Keratinocyte (primary cell): ENCODE data around the gene LSM5. TPM values are rescaled to one million over a fixed set of nuclear protein-coding genes. Genes with fewer than 3 reads are reported as not detected.

Source experiments
- DNase-seq: peaks from one replicate; pipeline ENCODE4 v3.0.0-alpha.2; 2011; ENCODE audit warnings: low read depth, missing footprints, low spot score
- FAIRE-seq: peaks from 2 replicates; lab custom pipeline; 2011; peaks lifted over from hg19 to GRCh38; lab: Jason Lieb, UNC
- H2AFZ ChIP-seq: 2 replicates; pipeline ENCODE4 v1.6.0; 2012; ENCODE audit warnings: low read length, control low read depth, inconsistent platforms; ENCODE audit not compliant: control insufficient read depth
- H3K27ac ChIP-seq: 2 replicates; pipeline ENCODE4 v1.5.1; 2011; ENCODE audit warnings: low read length; ENCODE audit not compliant: control insufficient read depth, insufficient read depth
- H3K27me3 ChIP-seq: 3 replicates; pipeline ENCODE4 v1.6.0; 2011; ENCODE audit warnings: low read length; ENCODE audit not compliant: control insufficient read depth, insufficient read depth; ENCODE audit errors: extremely low read depth
- H3K36me3 ChIP-seq, 2 experiments: 2 replicates in 1 of 2; 3 replicates in 1 of 2; pipeline ENCODE4 v1.5.1; 2011; ENCODE audit warnings: low read length in 2 of 2, mild to moderate bottlenecking in 1 of 2; ENCODE audit not compliant: control insufficient read depth in 2 of 2, insufficient read depth in 2 of 2; ENCODE audit errors: extremely low read depth in 1 of 2
- H3K4me1 ChIP-seq: 3 replicates; pipeline ENCODE4 v1.5.1; 2011; ENCODE audit warnings: low read length; ENCODE audit not compliant: control insufficient read depth, insufficient read depth; ENCODE audit errors: extremely low read depth
- H3K4me2 ChIP-seq: 3 replicates; pipeline ENCODE4 v1.6.0; 2011; ENCODE audit warnings: low read depth, low read length; ENCODE audit not compliant: control insufficient read depth, insufficient read depth; ENCODE audit errors: extremely low read depth
- H3K4me3 ChIP-seq, 3 experiments: fragments of 200-600 bp in 1 of 3; sonication (generic) in 1 of 3; 2 replicates in 2 of 3; 3 replicates in 1 of 3; pipeline ENCODE4 v1.5.1; 2011 to 2016; ENCODE audit warnings: low read length in 3 of 3, mild to moderate bottlenecking in 3 of 3, control low read depth in 2 of 3, inconsistent platforms in 1 of 3, low read depth in 1 of 3, mixed read lengths in 1 of 3, mixed run types in 1 of 3, moderate library complexity in 1 of 3; ENCODE audit not compliant: control insufficient read depth in 2 of 3, insufficient read depth in 2 of 3; ENCODE audit errors: extremely low read depth in 1 of 3
- H3K79me2 ChIP-seq: 2 replicates; pipeline ENCODE4 v1.6.0; 2012; ENCODE audit warnings: low read length; ENCODE audit not compliant: control insufficient read depth, insufficient read depth
- H3K9ac ChIP-seq: 3 replicates; pipeline ENCODE4 v1.6.0; 2011; ENCODE audit warnings: low read length; ENCODE audit not compliant: control insufficient read depth, insufficient read depth; ENCODE audit errors: extremely low read depth
- H3K9me1 ChIP-seq: 3 replicates; pipeline ENCODE4 v1.6.0; 2011; ENCODE audit warnings: low read length; ENCODE audit not compliant: control insufficient read depth, insufficient read depth; ENCODE audit errors: extremely low read depth
- H3K9me3 ChIP-seq: 2 replicates; pipeline ENCODE4 v1.5.1; 2012; ENCODE audit warnings: low read depth, low read length; ENCODE audit not compliant: control insufficient read depth
- H4K20me1 ChIP-seq: 3 replicates; pipeline ENCODE4 v1.6.0; 2011; ENCODE audit warnings: low read length; ENCODE audit not compliant: control insufficient read depth, insufficient read depth; ENCODE audit errors: extremely low read depth
- EZH2 ChIP-seq: IDR thresholded peaks from one replicate; pipeline ENCODE4 v1.6.1; 2012; ENCODE audit warnings: inconsistent platforms, mild to moderate bottlenecking, low read length, moderate library complexity
- dilution Hi-C: fragments of 300-500 bp; cut with MboI; formaldehyde crosslinking; loops from one replicate; pipeline ENCODE4 v1.7.0; 2020; ENCODE audit warnings: low sequenced_read_pairs; ENCODE audit not compliant: extremely low pct_ligation_motif_present
- polyA plus RNA-seq, 5 experiments: library from polyadenylated mRNA; depleted of rRNA in 3 of 5; stranded (reverse) in 3 of 5; stranded (forward) in 1 of 5; unstranded in 1 of 5; fragments of >200 nt; gene quantifications; 1 replicate in 1 of 5; 2 replicates in 3 of 5; 3 replicates in 1 of 5; pipeline versions ENCODE4 v1.2.1 to v1.2.3, GENCODE V29; 2011 to 2012; ENCODE audit warnings: missing spikeins in 2 of 5, low read depth in 1 of 5, low replicate concordance in 1 of 5
- TF ChIP-seq, protein P1 (sequence below), 3 experiments: IDR thresholded peaks in 1 of 3; conservative IDR thresholded peaks in 1 of 3; optimal IDR thresholded peaks in 1 of 3; 2 replicates in 2 of 3; 3 replicates in 1 of 3; pipeline versions ENCODE3 to v1.5.1; 2011; ENCODE audit warnings: low read length in 3 of 3, mild to moderate bottlenecking in 3 of 3, moderate library complexity in 2 of 3, control low read depth in 1 of 3, inconsistent platforms in 1 of 3; ENCODE audit not compliant: insufficient read depth in 2 of 3; ENCODE audit errors: extremely low read depth in 1 of 3

The LSM5 gene
- polyA plus RNA-seq, 1 donor (not counting 4 experiments of a cell fraction or from before 2014, with no cell fraction given): 90.2 TPM

DNA sequence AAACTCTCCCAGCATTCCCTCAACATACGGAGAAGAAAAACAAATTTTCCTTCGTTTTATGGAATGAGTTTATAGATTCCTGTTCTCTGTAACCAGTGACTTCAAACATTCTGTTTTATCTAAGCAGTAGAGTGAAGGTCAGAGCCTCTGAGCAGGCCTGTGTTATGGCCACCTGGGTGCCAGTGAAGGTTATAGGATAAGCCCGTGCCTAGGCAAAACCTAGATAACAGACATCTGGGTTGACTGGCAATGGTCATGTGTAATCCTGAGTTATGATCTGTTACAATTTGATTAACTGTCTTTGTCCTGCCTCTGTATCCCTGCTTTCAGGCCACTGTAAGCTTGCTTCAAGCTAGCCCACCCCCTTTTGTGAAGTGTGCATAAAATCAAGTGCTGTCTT lies 8.3 kb downstream of the LSM5 start:
- Histone ChIP-seq H3K9me3 (no peaks in the 10 kb centered on the region), H3K79me2 (no peaks in the 10 kb centered on the region), H4K20me1 (no peaks in the 10 kb centered on the region), H3K4me1 (peaks cover 13% of the 10 kb centered on the region), H3K4me2 (no peak overlapping the region), H3K9me1 (no peaks in the 10 kb centered on the region), H3K4me3 (no peak overlapping the region), H3K9ac (no peak overlapping the region), H3K27me3 (no peaks in the 10 kb centered on the region), H2AFZ (no peak overlapping the region), H3K27ac (no peak overlapping the region), H3K36me3 (no peaks in the 10 kb centered on the region)
- no peak for TF ChIP-seq EZH2
- TF ChIP-seq, protein P1, sequence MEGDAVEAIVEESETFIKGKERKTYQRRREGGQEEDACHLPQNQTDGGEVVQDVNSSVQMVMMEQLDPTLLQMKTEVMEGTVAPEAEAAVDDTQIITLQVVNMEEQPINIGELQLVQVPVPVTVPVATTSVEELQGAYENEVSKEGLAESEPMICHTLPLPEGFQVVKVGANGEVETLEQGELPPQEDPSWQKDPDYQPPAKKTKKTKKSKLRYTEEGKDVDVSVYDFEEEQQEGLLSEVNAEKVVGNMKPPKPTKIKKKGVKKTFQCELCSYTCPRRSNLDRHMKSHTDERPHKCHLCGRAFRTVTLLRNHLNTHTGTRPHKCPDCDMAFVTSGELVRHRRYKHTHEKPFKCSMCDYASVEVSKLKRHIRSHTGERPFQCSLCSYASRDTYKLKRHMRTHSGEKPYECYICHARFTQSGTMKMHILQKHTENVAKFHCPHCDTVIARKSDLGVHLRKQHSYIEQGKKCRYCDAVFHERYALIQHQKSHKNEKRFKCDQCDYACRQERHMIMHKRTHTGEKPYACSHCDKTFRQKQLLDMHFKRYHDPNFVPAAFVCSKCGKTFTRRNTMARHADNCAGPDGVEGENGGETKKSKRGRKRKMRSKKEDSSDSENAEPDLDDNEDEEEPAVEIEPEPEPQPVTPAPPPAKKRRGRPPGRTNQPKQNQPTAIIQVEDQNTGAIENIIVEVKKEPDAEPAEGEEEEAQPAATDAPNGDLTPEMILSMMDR (optimal IDR thresholded peaks at IDR 0.05 in 1 of 3, IDR thresholded peaks at IDR 0.05 in 1 of 3, conservative IDR thresholded peaks at IDR 0.05 in 1 of 3; ENCODE audit: extremely low read depth in 1 of 3, insufficient read depth in 2 of 3, low read length in 3 of 3): no peak
- FAIRE-seq: no peak
- no peak for DNase-seq
- dilution Hi-C loops: no loop called here

DNA sequence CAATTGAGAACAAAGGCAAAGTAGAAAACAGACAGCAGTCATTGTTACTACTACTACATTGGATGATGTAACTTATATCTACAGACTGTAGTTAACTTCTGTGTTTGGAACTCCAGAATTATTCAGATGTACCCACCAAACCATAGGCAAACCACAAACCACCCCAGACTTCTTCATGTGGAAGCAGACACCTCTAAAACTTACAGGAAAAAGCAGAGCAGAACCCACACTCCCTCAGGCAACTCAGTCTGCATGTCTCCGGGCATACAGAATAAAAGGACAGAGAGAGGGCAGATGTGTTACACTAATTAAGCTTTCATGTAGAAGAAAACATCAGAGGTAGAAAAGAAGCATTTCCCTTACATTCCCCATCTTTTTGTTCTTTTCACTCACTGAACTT lies 9.0 kb downstream of the LSM5 start:
- FAIRE-seq (no peak), DNase-seq (no peak)
- Histone ChIP-seq H3K79me2 (no peaks in the 10 kb centered on the region), H3K36me3 (no peaks in the 10 kb centered on the region), H3K4me3 (no peak overlapping the region), H3K9me1 (no peaks in the 10 kb centered on the region), H4K20me1 (no peaks in the 10 kb centered on the region), H3K27ac (no peak overlapping the region), H3K27me3 (no peaks in the 10 kb centered on the region), H3K4me1 (peaks cover 20% of the 10 kb centered on the region), H3K4me2 (no peak overlapping the region), H3K9ac (no peak overlapping the region), H3K9me3 (no peaks in the 10 kb centered on the region), H2AFZ (no peak overlapping the region)
- no peak for TF ChIP-seq EZH2
- TF ChIP-seq, protein P1 (optimal IDR thresholded peaks at IDR 0.05 in 1 of 3, IDR thresholded peaks at IDR 0.05 in 1 of 3, conservative IDR thresholded peaks at IDR 0.05 in 1 of 3; ENCODE audit: extremely low read depth in 1 of 3, insufficient read depth in 2 of 3, low read length in 3 of 3): no peak
- dilution Hi-C loops: no loop called here
